Measurements from ENCODE around the gene EMC10.

Gene EMC10

DNA sequence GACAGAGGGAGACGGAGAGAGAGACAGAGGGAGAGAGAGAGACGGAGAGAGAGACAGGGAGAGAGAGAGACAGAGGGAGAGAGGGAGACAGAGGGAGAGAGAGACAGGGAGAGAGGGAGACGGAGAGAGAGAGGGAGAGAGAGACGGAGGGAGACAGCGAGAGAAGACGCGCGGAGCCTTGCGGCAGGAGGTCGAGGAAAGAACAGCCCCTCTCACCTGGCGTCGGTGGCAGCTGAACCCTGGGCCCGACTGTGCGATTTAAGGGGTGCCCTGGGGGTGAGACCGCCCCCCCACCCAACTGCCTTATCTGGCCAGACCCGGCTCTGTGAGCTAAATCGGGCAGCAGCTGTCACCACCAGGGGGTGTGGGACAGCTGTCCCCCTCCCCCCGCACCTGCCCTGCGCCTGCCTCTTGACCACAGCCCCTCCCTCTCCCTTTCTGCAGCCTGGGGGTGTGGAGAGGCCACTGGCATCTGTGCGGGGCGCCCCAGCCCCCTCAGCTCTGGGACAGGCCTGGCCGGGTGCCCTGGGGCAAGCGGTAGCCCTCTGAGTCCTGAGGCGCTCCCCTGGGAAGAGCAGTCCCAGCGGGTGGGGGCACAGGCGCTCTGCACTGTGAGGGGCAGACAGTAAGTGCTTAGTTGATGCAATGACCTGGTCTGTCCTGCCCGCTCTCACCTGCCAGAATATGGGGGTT lies 23.9 kb downstream of the EMC10 start:
- Histone ChIP-seq H3K4me1 (ENCODE audit: control insufficient read depth, insufficient read depth, low read depth, low read length) (peaks cover 5% of the 10 kb centered on the region), H2BK12ac (ENCODE audit: low read length in 2 of 2) (no peak overlapping the region), H3K23ac (ENCODE audit: low read length in 2 of 2) (no peak overlapping the region), H4K91ac (ENCODE audit: low read length) (no peak overlapping the region), H3K79me1 (replicated peaks; ENCODE audit: low read length, poor library complexity, severe bottlenecking) (no peaks in the 10 kb centered on the region), H3K18ac (ENCODE audit: low read depth in 1 of 2, low read length in 2 of 2) (no peak overlapping the region), H4K8ac (ENCODE audit: low read length) (no peak overlapping the region), H2BK120ac (ENCODE audit: low read depth, low read length) (no peak overlapping the region), H2AK5ac (ENCODE audit: low read length, severe bottlenecking) (no peak overlapping the region), H3K27me3 (ENCODE audit: control insufficient read depth in 1 of 2, insufficient read depth in 1 of 2, low read length in 2 of 2) (peaks cover 4 to 54% of the 10 kb centered on the region in 2 experiments), H3K27ac (ENCODE audit: low read length, poor library complexity, severe bottlenecking) (no peak overlapping the region), H2BK5ac (ENCODE audit: low read depth, low read length, poor library complexity, severe bottlenecking) (no peak overlapping the region), H3K4me2 (ENCODE audit: low read length, poor library complexity, severe bottlenecking) (no peak overlapping the region), H3K4me3 (ENCODE audit: insufficient read depth in 1 of 2, low read depth in 1 of 2, low read length in 2 of 2) (peak overlapping the region in 1 of 2 experiments; percentile 4), H3K9ac (ENCODE audit: low read length) (no peak overlapping the region), H3K9me3 (ENCODE audit: control insufficient read depth, low read length) (no peaks in the 10 kb centered on the region), H2AFZ (ENCODE audit: low read depth, low read length) (no peak overlapping the region), H3K4ac (ENCODE audit: low read depth in 1 of 2, low read length in 2 of 2) (no peak overlapping the region), H3K14ac (ENCODE audit: low read length in 2 of 2) (no peak overlapping the region), H3K36me3 (ENCODE audit: control insufficient read depth in 1 of 2, insufficient read depth in 2 of 2, low read depth in 1 of 2, low read length in 2 of 2) (peaks cover 0 to 6% of the 10 kb centered on the region in 2 experiments), H2BK15ac (ENCODE audit: low read depth, poor library complexity, severe bottlenecking) (no peak overlapping the region)
- 18% methylated on average over 23 of the region's 27 CpGs for WGBS
- peak; percentile 24 for DNase-seq

DNA sequence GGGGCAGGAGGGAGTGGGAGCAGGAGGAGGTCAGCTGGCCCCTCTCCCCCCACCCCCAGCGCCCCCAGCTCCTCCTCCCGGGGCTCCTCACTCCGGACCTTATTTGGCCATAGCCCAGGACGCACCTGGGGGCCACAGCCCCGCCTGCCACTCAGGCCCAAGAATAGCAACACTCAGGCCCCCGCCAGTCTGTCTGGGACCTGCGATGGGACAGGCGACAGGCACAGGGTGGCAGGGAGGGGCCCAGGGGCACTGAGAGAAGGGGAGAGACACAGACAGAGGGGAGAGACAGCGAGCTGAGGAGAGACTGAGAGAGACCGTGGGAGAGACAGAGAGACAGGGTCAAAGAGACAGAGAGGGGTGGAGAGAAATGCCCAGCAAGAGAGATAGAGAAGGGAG lies 24.4 kb downstream of the EMC10 start:
- H2BK120ac ChIP-seq (ENCODE audit: low read depth, low read length) = no peak overlapping the region
- no peak overlapping the region for H3K9ac ChIP-seq (ENCODE audit: low read length)
- peaks cover 5% of the 10 kb centered on the region for H3K4me1 ChIP-seq (ENCODE audit: control insufficient read depth, insufficient read depth, low read depth, low read length)
- H4K91ac ChIP-seq (ENCODE audit: low read length) = no peak overlapping the region
- no peak overlapping the region for H3K27ac ChIP-seq (ENCODE audit: low read length, poor library complexity, severe bottlenecking)
- no peak overlapping the region for H3K4me2 ChIP-seq (ENCODE audit: low read length, poor library complexity, severe bottlenecking)
- no peak overlapping the region for H3K4me3 ChIP-seq (ENCODE audit: insufficient read depth in 1 of 2, low read depth in 1 of 2, low read length in 2 of 2)
- no peak overlapping the region for H3K18ac ChIP-seq (ENCODE audit: low read depth in 1 of 2, low read length in 2 of 2)
- no peaks in the 10 kb centered on the region for H3K79me1 ChIP-seq (replicated peaks; ENCODE audit: low read length, poor library complexity, severe bottlenecking)
- H2AK5ac ChIP-seq (ENCODE audit: low read length, severe bottlenecking) = no peak overlapping the region
- H4K8ac ChIP-seq (ENCODE audit: low read length) = no peak overlapping the region
- H3K36me3 ChIP-seq (ENCODE audit: control insufficient read depth in 1 of 2, insufficient read depth in 2 of 2, low read depth in 1 of 2, low read length in 2 of 2) = peaks cover 0 to 9% of the 10 kb centered on the region in 2 experiments
- H2BK15ac ChIP-seq (ENCODE audit: low read depth, poor library complexity, severe bottlenecking) = no peak overlapping the region
- H3K9me3 ChIP-seq (ENCODE audit: control insufficient read depth, low read length) = no peaks in the 10 kb centered on the region
- DNase-seq = no peak
- no peak overlapping the region for H2BK5ac ChIP-seq (ENCODE audit: low read depth, low read length, poor library complexity, severe bottlenecking)
- H2BK12ac ChIP-seq (ENCODE audit: low read length in 2 of 2) = no peak overlapping the region
- no peak overlapping the region for H3K23ac ChIP-seq (ENCODE audit: low read length in 2 of 2)
- no peak overlapping the region for H3K4ac ChIP-seq (ENCODE audit: low read depth in 1 of 2, low read length in 2 of 2)
- 44% methylated on average over 9 of the region's 10 CpGs for WGBS
- no peak overlapping the region for H2AFZ ChIP-seq (ENCODE audit: low read depth, low read length)
- peaks cover 4 to 51% of the 10 kb centered on the region in 2 experiments for H3K27me3 ChIP-seq (ENCODE audit: control insufficient read depth in 1 of 2, insufficient read depth in 1 of 2, low read length in 2 of 2)
- H3K14ac ChIP-seq (ENCODE audit: low read length in 2 of 2) = no peak overlapping the region

DNA sequence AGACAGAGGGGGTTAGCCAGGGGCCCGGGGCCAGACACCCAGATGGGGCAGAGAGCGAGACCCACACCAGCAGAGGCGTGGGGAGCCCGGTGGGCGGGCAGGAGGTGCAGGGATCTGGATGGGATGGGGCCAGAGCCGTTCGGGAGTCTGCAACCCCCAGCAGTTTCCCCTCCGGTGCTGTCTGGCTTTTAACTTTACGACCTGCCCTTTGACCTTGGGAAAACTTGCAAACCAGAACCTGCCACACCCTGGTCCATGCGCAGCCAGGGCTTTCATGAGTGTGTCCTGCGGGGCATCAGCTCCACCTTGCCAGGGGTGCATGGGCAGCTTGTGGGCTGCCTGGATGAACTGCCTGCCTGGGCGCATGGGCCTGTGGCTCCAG lies 24.9 kb downstream of the EMC10 start:
- H3K79me1 ChIP-seq (replicated peaks; ENCODE audit: low read length, poor library complexity, severe bottlenecking) = no peaks in the 10 kb centered on the region
- H3K27ac ChIP-seq (ENCODE audit: low read length, poor library complexity, severe bottlenecking) = no peak overlapping the region
- H3K9me3 ChIP-seq (ENCODE audit: control insufficient read depth, low read length) = no peaks in the 10 kb centered on the region
- peaks cover 5% of the 10 kb centered on the region for H3K4me1 ChIP-seq (ENCODE audit: control insufficient read depth, insufficient read depth, low read depth, low read length)
- WGBS = 47% methylated on average over 12 of the region's 12 CpGs
- H3K4me2 ChIP-seq (ENCODE audit: low read length, poor library complexity, severe bottlenecking) = no peak overlapping the region
- H2BK15ac ChIP-seq (ENCODE audit: low read depth, poor library complexity, severe bottlenecking) = no peak overlapping the region
- H3K23ac ChIP-seq (ENCODE audit: low read length in 2 of 2) = no peak overlapping the region
- H3K18ac ChIP-seq (ENCODE audit: low read depth in 1 of 2, low read length in 2 of 2) = no peak overlapping the region
- no peak for DNase-seq
- no peak overlapping the region for H2AK5ac ChIP-seq (ENCODE audit: low read length, severe bottlenecking)
- H4K8ac ChIP-seq (ENCODE audit: low read length) = no peak overlapping the region
- no peak overlapping the region for H2BK12ac ChIP-seq (ENCODE audit: low read length in 2 of 2)
- no peak overlapping the region for H4K91ac ChIP-seq (ENCODE audit: low read length)
- H3K27me3 ChIP-seq (ENCODE audit: control insufficient read depth in 1 of 2, insufficient read depth in 1 of 2, low read length in 2 of 2) = peaks cover 4 to 50% of the 10 kb centered on the region in 2 experiments
- no peak overlapping the region for H3K9ac ChIP-seq (ENCODE audit: low read length)
- no peak overlapping the region for H3K4me3 ChIP-seq (ENCODE audit: insufficient read depth in 1 of 2, low read depth in 1 of 2, low read length in 2 of 2)
- H2AFZ ChIP-seq (ENCODE audit: low read depth, low read length) = no peak overlapping the region
- H3K36me3 ChIP-seq (ENCODE audit: control insufficient read depth in 1 of 2, insufficient read depth in 2 of 2, low read depth in 1 of 2, low read length in 2 of 2) = peaks cover 0 to 13% of the 10 kb centered on the region in 2 experiments
- no peak overlapping the region for H3K14ac ChIP-seq (ENCODE audit: low read length in 2 of 2)
- H2BK120ac ChIP-seq (ENCODE audit: low read depth, low read length) = no peak overlapping the region
- H2BK5ac ChIP-seq (ENCODE audit: low read depth, low read length, poor library complexity, severe bottlenecking) = no peak overlapping the region
- no peak overlapping the region for H3K4ac ChIP-seq (ENCODE audit: low read depth in 1 of 2, low read length in 2 of 2)

DNA sequence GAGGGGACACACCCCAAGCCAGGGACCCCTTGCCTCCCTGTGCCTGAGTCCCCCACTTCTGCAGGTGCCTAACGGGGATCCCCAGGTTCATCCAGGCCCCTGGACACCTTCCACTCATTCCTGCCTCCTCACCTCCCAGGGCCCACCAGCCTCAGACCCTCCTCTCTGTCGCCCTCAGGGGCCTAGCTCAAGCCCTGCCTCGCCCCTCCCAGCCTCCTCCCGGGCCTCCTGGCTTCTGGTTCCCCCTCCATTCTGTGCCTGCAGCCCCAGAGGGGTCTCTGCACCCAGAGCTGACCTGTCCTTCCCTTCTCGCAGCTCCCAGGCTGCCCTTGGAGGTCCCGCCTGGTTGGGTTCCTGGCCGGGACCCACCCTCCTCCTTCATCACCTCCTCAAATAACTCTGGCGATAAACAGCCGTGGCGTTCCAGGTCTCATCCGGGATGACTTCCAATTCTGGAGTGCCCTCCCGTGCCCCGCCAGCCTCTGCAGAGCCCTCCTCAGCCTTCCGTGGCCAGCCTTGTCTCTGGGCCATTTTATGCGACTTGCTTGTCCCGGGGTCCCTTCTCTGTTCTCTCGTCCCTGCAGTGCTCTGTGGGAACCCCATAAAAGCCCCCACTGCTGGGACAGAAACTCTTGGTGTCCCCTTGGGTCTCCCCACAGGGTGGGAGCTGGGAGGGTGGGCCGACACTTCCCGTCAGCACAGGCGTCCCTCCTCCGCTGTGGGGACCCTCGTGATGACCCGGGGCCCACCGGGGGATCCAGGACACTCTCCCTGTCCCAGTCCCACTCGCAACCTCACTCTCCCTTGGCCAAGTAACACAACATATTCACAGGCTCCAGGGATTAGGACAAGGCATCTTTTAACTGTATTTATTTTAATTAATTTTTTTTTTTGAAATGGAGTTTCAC lies 25.5 kb downstream of the EMC10 start:
- H3K27me3 ChIP-seq (ENCODE audit: control insufficient read depth in 1 of 2, insufficient read depth in 1 of 2, low read length in 2 of 2) = peaks cover 4 to 44% of the 10 kb centered on the region in 2 experiments
- no peak overlapping the region for H2AK5ac ChIP-seq (ENCODE audit: low read length, severe bottlenecking)
- DNase-seq = no peak
- no peak overlapping the region for H3K4me3 ChIP-seq (ENCODE audit: insufficient read depth in 1 of 2, low read depth in 1 of 2, low read length in 2 of 2)
- no peak overlapping the region for H4K8ac ChIP-seq (ENCODE audit: low read length)
- no peaks in the 10 kb centered on the region for H3K79me1 ChIP-seq (replicated peaks; ENCODE audit: low read length, poor library complexity, severe bottlenecking)
- no peak overlapping the region for H4K91ac ChIP-seq (ENCODE audit: low read length)
- no peak overlapping the region for H3K4ac ChIP-seq (ENCODE audit: low read depth in 1 of 2, low read length in 2 of 2)
- H2BK12ac ChIP-seq (ENCODE audit: low read length in 2 of 2) = no peak overlapping the region
- H2BK5ac ChIP-seq (ENCODE audit: low read depth, low read length, poor library complexity, severe bottlenecking) = no peak overlapping the region
- H3K18ac ChIP-seq (ENCODE audit: low read depth in 1 of 2, low read length in 2 of 2) = no peak overlapping the region
- H3K4me1 ChIP-seq (ENCODE audit: control insufficient read depth, insufficient read depth, low read depth, low read length) = peaks cover 5% of the 10 kb centered on the region
- peaks cover 0 to 17% of the 10 kb centered on the region in 2 experiments for H3K36me3 ChIP-seq (ENCODE audit: control insufficient read depth in 1 of 2, insufficient read depth in 2 of 2, low read depth in 1 of 2, low read length in 2 of 2)
- no peak overlapping the region for H3K23ac ChIP-seq (ENCODE audit: low read length in 2 of 2)
- no peaks in the 10 kb centered on the region for H3K9me3 ChIP-seq (ENCODE audit: control insufficient read depth, low read length)
- no peak overlapping the region for H2BK120ac ChIP-seq (ENCODE audit: low read depth, low read length)
- H2BK15ac ChIP-seq (ENCODE audit: low read depth, poor library complexity, severe bottlenecking) = no peak overlapping the region
- no peak overlapping the region for H3K9ac ChIP-seq (ENCODE audit: low read length)
- H3K14ac ChIP-seq (ENCODE audit: low read length in 2 of 2) = no peak overlapping the region
- H3K27ac ChIP-seq (ENCODE audit: low read length, poor library complexity, severe bottlenecking) = no peak overlapping the region
- 86% methylated on average over 25 of the region's 25 CpGs for WGBS
- no peak overlapping the region for H2AFZ ChIP-seq (ENCODE audit: low read depth, low read length)
- H3K4me2 ChIP-seq (ENCODE audit: low read length, poor library complexity, severe bottlenecking) = no peak overlapping the region
